ENCODE measurements around the gene INPP5D.

DNA sequence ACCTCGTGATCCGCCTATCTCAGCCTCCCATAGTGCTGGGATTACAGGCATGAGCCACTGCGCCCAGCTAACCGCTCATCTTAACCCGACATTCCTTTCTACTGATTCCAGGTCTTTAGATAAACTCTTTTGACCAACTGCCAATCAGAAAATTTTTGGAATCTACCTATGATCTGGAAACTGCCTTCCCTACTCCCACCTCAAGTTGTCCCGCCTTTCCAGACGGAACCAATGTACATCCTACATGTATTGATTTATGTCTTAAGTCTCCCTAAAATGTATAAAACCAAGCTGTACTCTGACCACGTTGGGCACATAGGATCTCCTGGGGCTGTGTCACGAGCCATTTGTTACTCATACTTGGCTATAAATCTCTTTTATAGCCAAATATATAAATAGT is 30.8 kb upstream of the INPP5D start:
- TF ChIP-seq, protein P1, sequence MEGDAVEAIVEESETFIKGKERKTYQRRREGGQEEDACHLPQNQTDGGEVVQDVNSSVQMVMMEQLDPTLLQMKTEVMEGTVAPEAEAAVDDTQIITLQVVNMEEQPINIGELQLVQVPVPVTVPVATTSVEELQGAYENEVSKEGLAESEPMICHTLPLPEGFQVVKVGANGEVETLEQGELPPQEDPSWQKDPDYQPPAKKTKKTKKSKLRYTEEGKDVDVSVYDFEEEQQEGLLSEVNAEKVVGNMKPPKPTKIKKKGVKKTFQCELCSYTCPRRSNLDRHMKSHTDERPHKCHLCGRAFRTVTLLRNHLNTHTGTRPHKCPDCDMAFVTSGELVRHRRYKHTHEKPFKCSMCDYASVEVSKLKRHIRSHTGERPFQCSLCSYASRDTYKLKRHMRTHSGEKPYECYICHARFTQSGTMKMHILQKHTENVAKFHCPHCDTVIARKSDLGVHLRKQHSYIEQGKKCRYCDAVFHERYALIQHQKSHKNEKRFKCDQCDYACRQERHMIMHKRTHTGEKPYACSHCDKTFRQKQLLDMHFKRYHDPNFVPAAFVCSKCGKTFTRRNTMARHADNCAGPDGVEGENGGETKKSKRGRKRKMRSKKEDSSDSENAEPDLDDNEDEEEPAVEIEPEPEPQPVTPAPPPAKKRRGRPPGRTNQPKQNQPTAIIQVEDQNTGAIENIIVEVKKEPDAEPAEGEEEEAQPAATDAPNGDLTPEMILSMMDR (IDR thresholded peaks at IDR 0.05): no peak
- TF ChIP-seq POLR2A (IDR thresholded peaks at IDR 0.05; ENCODE audit: low read depth) (no peak), POLR2AphosphoS5 (IDR thresholded peaks at IDR 0.05) (no peak)
